ENCODE measurements around the gene TCF7L2.
A peak's percentile ranks its signal among the peaks of the same experiment; 100 is the strongest.

Gene TCF7L2

DNA sequence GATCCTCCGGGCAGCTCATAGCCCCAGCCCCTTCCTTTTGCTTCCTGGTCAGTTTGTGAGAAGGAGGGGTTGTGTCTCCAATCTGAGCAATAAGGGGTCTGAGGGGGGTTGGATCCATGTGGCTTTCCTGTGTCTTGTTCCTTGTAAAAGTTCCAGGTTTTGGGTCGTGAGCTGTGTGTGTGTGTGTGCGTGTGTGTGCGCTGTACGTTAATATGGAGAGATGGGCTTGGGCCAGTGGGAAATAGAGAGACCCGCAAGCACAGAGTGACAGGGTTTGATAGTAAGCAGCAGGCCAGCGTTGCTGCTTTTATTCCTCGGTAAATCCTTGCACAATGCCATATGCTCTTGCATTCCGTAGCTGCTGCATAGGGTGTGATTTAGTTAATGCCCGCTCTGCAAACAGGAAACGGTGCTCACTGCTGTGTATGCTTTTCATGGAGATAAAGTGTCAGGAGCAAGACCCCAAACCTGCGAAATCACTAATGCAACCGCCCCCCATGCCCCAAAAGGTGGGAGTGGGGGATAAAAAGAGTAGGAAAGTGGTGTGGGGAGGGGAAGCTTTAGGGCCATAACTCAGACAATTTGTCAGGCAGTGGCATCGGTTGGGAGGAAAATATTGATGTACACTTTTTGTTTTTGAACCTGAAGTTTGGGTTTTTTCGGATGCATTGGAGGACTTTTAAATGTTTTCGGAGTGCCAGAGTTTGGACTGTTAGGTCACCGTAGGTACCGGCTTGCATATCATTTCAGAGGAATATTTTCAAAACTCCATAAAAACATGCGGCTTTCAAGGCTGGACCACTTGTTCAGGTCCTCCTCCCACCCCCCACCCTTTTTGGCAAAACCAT is 108.7 kb downstream of the TCF7L2 start:
- no peaks in the 10 kb centered on the region for H3K27me3 ChIP-seq (ENCODE audit: insufficient read depth, low read length)
- H2BK5ac ChIP-seq (ENCODE audit: low read depth, low read length, poor library complexity) = peak overlapping the region; percentile 86
- H3K14ac ChIP-seq (ENCODE audit: low read length) = peak overlapping the region; percentile 51
- no peak overlapping the region for H3K4me3 ChIP-seq (ENCODE audit: low read depth, low read length)
- DNase-seq = no peak
- peak overlapping the region; percentile 71 for H2AFZ ChIP-seq (ENCODE audit: insufficient read depth, low read length, poor library complexity)
- H2AK5ac ChIP-seq (ENCODE audit: low read length) = no peak overlapping the region
- peak overlapping the region; percentile 60 for H3K4ac ChIP-seq (ENCODE audit: low read depth, low read length)
- peak overlapping the region; percentile 77 for H4K8ac ChIP-seq (ENCODE audit: low read depth, low read length)
- H2BK12ac ChIP-seq (ENCODE audit: low read length) = peak overlapping the region; percentile 89
- peak overlapping the region; percentile 89 for H3K27ac ChIP-seq (ENCODE audit: low read depth, low read length)
- H4K12ac ChIP-seq (ENCODE audit: low read depth, low read length) = no peak overlapping the region
- no CpG with 5 or more reads among the region's 19 CpGs for WGBS (ENCODE audit: extremely low coverage, insufficient coverage, insufficient read length)
- H3K79me2 ChIP-seq (ENCODE audit: control insufficient read depth, insufficient read depth, low read length, poor library complexity) = peaks cover 14% of the 10 kb centered on the region
- peaks cover 49 to 54% of the 10 kb centered on the region in 2 experiments for H3K4me1 ChIP-seq (ENCODE audit: control insufficient read depth in 1 of 2, insufficient read depth in 2 of 2, low read length in 2 of 2)
- H3K79me1 ChIP-seq (ENCODE audit: low read length) = peaks cover 42% of the 10 kb centered on the region
- H3K23ac ChIP-seq (ENCODE audit: low read length) = no peak overlapping the region
- peak overlapping the region; percentile 80 for H2BK120ac ChIP-seq (ENCODE audit: insufficient read depth, low read length, poor library complexity)
- no peaks in the 10 kb centered on the region for H3K36me3 ChIP-seq (ENCODE audit: control insufficient read depth in 1 of 2, insufficient read depth in 2 of 2, low read length in 2 of 2)
- peak overlapping the region; percentile 63 for H3K18ac ChIP-seq (ENCODE audit: low read length)
- no peak overlapping the region for H3K9ac ChIP-seq (ENCODE audit: low read length)
- peak overlapping the region; percentile 16 for H3K4me2 ChIP-seq (ENCODE audit: low read length)
- H3K9me3 ChIP-seq (ENCODE audit: insufficient read depth, low read depth, low read length) = no peaks in the 10 kb centered on the region
- peak overlapping the region; percentile 73 for H4K91ac ChIP-seq (ENCODE audit: low read depth, low read length)

- H3K14ac ChIP-seq (ENCODE audit: low read length) = no peak overlapping the region
- peaks cover 14% of the 10 kb centered on the region for H3K79me2 ChIP-seq (ENCODE audit: control insufficient read depth, insufficient read depth, low read length, poor library complexity)
- H4K8ac ChIP-seq (ENCODE audit: low read depth, low read length) = no peak overlapping the region
- H4K91ac ChIP-seq (ENCODE audit: low read depth, low read length) = peak overlapping the region; percentile 73
- H3K4me2 ChIP-seq (ENCODE audit: low read length) = peak overlapping the region; percentile 16
- H3K79me1 ChIP-seq (ENCODE audit: low read length) = peaks cover 43% of the 10 kb centered on the region
- peaks cover 52 to 58% of the 10 kb centered on the region in 2 experiments for H3K4me1 ChIP-seq (ENCODE audit: control insufficient read depth in 1 of 2, insufficient read depth in 2 of 2, low read length in 2 of 2)
- no peaks in the 10 kb centered on the region for H3K27me3 ChIP-seq (ENCODE audit: insufficient read depth, low read length)
- no peak overlapping the region for H3K23ac ChIP-seq (ENCODE audit: low read length)
- no peak overlapping the region for H2AK5ac ChIP-seq (ENCODE audit: low read length)
- H3K27ac ChIP-seq (ENCODE audit: low read depth, low read length) = peak overlapping the region; percentile 89
- no peak overlapping the region for H3K4me3 ChIP-seq (ENCODE audit: low read depth, low read length)
- no peak overlapping the region for H2AFZ ChIP-seq (ENCODE audit: insufficient read depth, low read length, poor library complexity)
- H3K36me3 ChIP-seq (ENCODE audit: control insufficient read depth in 1 of 2, insufficient read depth in 2 of 2, low read length in 2 of 2) = no peaks in the 10 kb centered on the region
- H3K9ac ChIP-seq (ENCODE audit: low read length) = no peak overlapping the region
- H2BK12ac ChIP-seq (ENCODE audit: low read length) = no peak overlapping the region
- peak overlapping the region; percentile 65 for H2BK5ac ChIP-seq (ENCODE audit: low read depth, low read length, poor library complexity)
- no peaks in the 10 kb centered on the region for H3K9me3 ChIP-seq (ENCODE audit: insufficient read depth, low read depth, low read length)
- H3K18ac ChIP-seq (ENCODE audit: low read length) = no peak overlapping the region
- H4K12ac ChIP-seq (ENCODE audit: low read depth, low read length) = no peak overlapping the region
- peak overlapping the region; percentile 80 for H2BK120ac ChIP-seq (ENCODE audit: insufficient read depth, low read length, poor library complexity)
- peak overlapping the region; percentile 37 for H3K4ac ChIP-seq (ENCODE audit: low read depth, low read length)
- DNase-seq = no peak
- no CpG with 5 or more reads among the region's 8 CpGs for WGBS (ENCODE audit: extremely low coverage, insufficient coverage, insufficient read length)
These were observed 109.3 kb downstream of the TCF7L2 start for GRCh38 chr10:113059371-113059780.

- H4K8ac ChIP-seq (ENCODE audit: low read depth, low read length) = peak overlapping the region; percentile 73
- peak overlapping the region; percentile 49 for H4K12ac ChIP-seq (ENCODE audit: low read depth, low read length)
- H3K27ac ChIP-seq (ENCODE audit: low read depth, low read length) = peak overlapping the region; percentile 80
- peak overlapping the region; percentile 90 for H3K14ac ChIP-seq (ENCODE audit: low read length)
- peak overlapping the region; percentile 86 for H3K18ac ChIP-seq (ENCODE audit: low read length)
- H3K79me1 ChIP-seq (ENCODE audit: low read length) = peaks cover 45% of the 10 kb centered on the region
- H3K4ac ChIP-seq (ENCODE audit: low read depth, low read length) = peak overlapping the region; percentile 93
- peak overlapping the region; percentile 90 for H2BK120ac ChIP-seq (ENCODE audit: insufficient read depth, low read length, poor library complexity)
- H3K23ac ChIP-seq (ENCODE audit: low read length) = no peak overlapping the region
- H4K91ac ChIP-seq (ENCODE audit: low read depth, low read length) = peak overlapping the region; percentile 96
- no peak overlapping the region for H3K9ac ChIP-seq (ENCODE audit: low read length)
- no peaks in the 10 kb centered on the region for H3K27me3 ChIP-seq (ENCODE audit: insufficient read depth, low read length)
- H2BK12ac ChIP-seq (ENCODE audit: low read length) = peak overlapping the region; percentile 92
- no peaks in the 10 kb centered on the region for H3K36me3 ChIP-seq (ENCODE audit: control insufficient read depth in 1 of 2, insufficient read depth in 2 of 2, low read length in 2 of 2)
- no peak for DNase-seq
- WGBS (ENCODE audit: extremely low coverage, insufficient coverage, insufficient read length) = no CpG with 5 or more reads among the region's 15 CpGs
- H2AFZ ChIP-seq (ENCODE audit: insufficient read depth, low read length, poor library complexity) = peak overlapping the region; percentile 30
- peaks cover 56 to 58% of the 10 kb centered on the region in 2 experiments for H3K4me1 ChIP-seq (ENCODE audit: control insufficient read depth in 1 of 2, insufficient read depth in 2 of 2, low read length in 2 of 2)
- peak overlapping the region; percentile 70 for H2BK5ac ChIP-seq (ENCODE audit: low read depth, low read length, poor library complexity)
- H3K79me2 ChIP-seq (ENCODE audit: control insufficient read depth, insufficient read depth, low read length, poor library complexity) = peaks cover 17% of the 10 kb centered on the region
- no peaks in the 10 kb centered on the region for H3K9me3 ChIP-seq (ENCODE audit: insufficient read depth, low read depth, low read length)
- peak overlapping the region; percentile 98 for H2AK5ac ChIP-seq (ENCODE audit: low read length)
- H3K4me2 ChIP-seq (ENCODE audit: low read length) = peak overlapping the region; percentile 25
- H3K4me3 ChIP-seq (ENCODE audit: low read depth, low read length) = no peak overlapping the region
These were observed 110.4 kb downstream of the TCF7L2 start for GRCh38 chr10:113060201-113061053.

- peak overlapping the region; percentile 80 for H3K27ac ChIP-seq (ENCODE audit: low read depth, low read length)
These were observed 111.0 kb downstream of the TCF7L2 start for GRCh38 chr10:113061054-113061430.

More at GRCh38 chr10:113061054-113061430, 111.0 kb downstream of the TCF7L2 start:
- peak overlapping the region; percentile 92 for H2BK12ac ChIP-seq (ENCODE audit: low read length)
- no peaks in the 10 kb centered on the region for H3K27me3 ChIP-seq (ENCODE audit: insufficient read depth, low read length)
- H3K23ac ChIP-seq (ENCODE audit: low read length) = no peak overlapping the region
- peak overlapping the region; percentile 96 for H4K91ac ChIP-seq (ENCODE audit: low read depth, low read length)
- DNase-seq = no peak
- H3K79me2 ChIP-seq (ENCODE audit: control insufficient read depth, insufficient read depth, low read length, poor library complexity) = peaks cover 15% of the 10 kb centered on the region
- H3K79me1 ChIP-seq (ENCODE audit: low read length) = peaks cover 43% of the 10 kb centered on the region
- H4K12ac ChIP-seq (ENCODE audit: low read depth, low read length) = peak overlapping the region; percentile 49
- no peak overlapping the region for H3K4me2 ChIP-seq (ENCODE audit: low read length)
- H3K9ac ChIP-seq (ENCODE audit: low read length) = no peak overlapping the region
- peak overlapping the region; percentile 70 for H2BK5ac ChIP-seq (ENCODE audit: low read depth, low read length, poor library complexity)
- H2AK5ac ChIP-seq (ENCODE audit: low read length) = peak overlapping the region; percentile 98
- peak overlapping the region; percentile 93 for H3K4ac ChIP-seq (ENCODE audit: low read depth, low read length)
- peak overlapping the region; percentile 54 for H3K14ac ChIP-seq (ENCODE audit: low read length)
- peak overlapping the region; percentile 90 for H2BK120ac ChIP-seq (ENCODE audit: insufficient read depth, low read length, poor library complexity)
- H3K4me1 ChIP-seq (ENCODE audit: control insufficient read depth in 1 of 2, insufficient read depth in 2 of 2, low read length in 2 of 2) = peaks cover 56 to 58% of the 10 kb centered on the region in 2 experiments
- peak overlapping the region; percentile 73 for H4K8ac ChIP-seq (ENCODE audit: low read depth, low read length)
- H3K18ac ChIP-seq (ENCODE audit: low read length) = peak overlapping the region; percentile 60
- H3K9me3 ChIP-seq (ENCODE audit: insufficient read depth, low read depth, low read length) = no peaks in the 10 kb centered on the region
- H3K36me3 ChIP-seq (ENCODE audit: control insufficient read depth in 1 of 2, insufficient read depth in 2 of 2, low read length in 2 of 2) = no peaks in the 10 kb centered on the region
- WGBS (ENCODE audit: extremely low coverage, insufficient coverage, insufficient read length) = no CpG with 5 or more reads among the region's 7 CpGs
- H3K4me3 ChIP-seq (ENCODE audit: low read depth, low read length) = no peak overlapping the region
- no peak overlapping the region for H2AFZ ChIP-seq (ENCODE audit: insufficient read depth, low read length, poor library complexity)
